ENCODE data around the gene IL22RA1. TPM values are rescaled to one million over a fixed set of nuclear protein-coding genes. Genes with fewer than 3 reads are reported as not detected.

IL22RA1 gene
- polyA plus RNA-seq, 3 donors: 3.5 to 5.1 (median 4.0) TPM

GRCh38 chr1:24141311-24141997 lies 1.5 kb downstream of the IL22RA1 start:
- no peak for DNase-seq (ENCODE audit: extremely low read depth in 1 of 11, low read depth in 9 of 11, low spot score in 4 of 11)

GRCh38 chr1:24140741-24141181 lies 2.2 kb downstream of the IL22RA1 start:
- DNase-seq (ENCODE audit: extremely low read depth in 1 of 11, low read depth in 9 of 11, low spot score in 4 of 11): no peak

GRCh38 chr1:24139841-24140425 lies 3.0 kb downstream of the IL22RA1 start:
- no peak for DNase-seq (ENCODE audit: extremely low read depth in 1 of 11, low read depth in 9 of 11, low spot score in 4 of 11)

- no peak for DNase-seq (ENCODE audit: extremely low read depth in 1 of 11, low read depth in 9 of 11, low spot score in 4 of 11)
Observed at GRCh38 chr1:24139222-24139489, 3.8 kb downstream of the IL22RA1 start.

- no peak for DNase-seq (ENCODE audit: extremely low read depth in 1 of 11, low read depth in 9 of 11, low spot score in 4 of 11)
Observed at GRCh38 chr1:24138476-24139221, 4.3 kb downstream of the IL22RA1 start.

- DNase-seq (ENCODE audit: extremely low read depth in 1 of 11, low read depth in 9 of 11, low spot score in 4 of 11): no peak
Observed at GRCh38 chr1:24136956-24137539, 5.9 kb downstream of the IL22RA1 start.

GRCh38 chr1:24134376-24134775 lies 8.6 kb downstream of the IL22RA1 start:
- DNase-seq (ENCODE audit: extremely low read depth in 1 of 11, low read depth in 9 of 11, low spot score in 4 of 11): no peak

- DNase-seq (ENCODE audit: extremely low read depth in 1 of 11, low read depth in 9 of 11, low spot score in 4 of 11): no peak
Observed at GRCh38 chr1:24133819-24134218, 9.1 kb downstream of the IL22RA1 start.

GRCh38 chr1:24130385-24130784 lies 12.6 kb downstream of the IL22RA1 start:
- DNase-seq (ENCODE audit: extremely low read depth in 1 of 11, low read depth in 9 of 11, low spot score in 4 of 11): no peak

GRCh38 chr1:24127801-24128363 lies 15.1 kb downstream of the IL22RA1 start:
- no peak for DNase-seq (ENCODE audit: extremely low read depth in 1 of 11, low read depth in 9 of 11, low spot score in 4 of 11)

GRCh38 chr1:24127134-24127800 lies 15.7 kb downstream of the IL22RA1 start:
- no peak for DNase-seq (ENCODE audit: extremely low read depth in 1 of 11, low read depth in 9 of 11, low spot score in 4 of 11)

GRCh38 chr1:24126672-24127023 lies 16.3 kb downstream of the IL22RA1 start:
- no peak for DNase-seq (ENCODE audit: extremely low read depth in 1 of 11, low read depth in 9 of 11, low spot score in 4 of 11)

- DNase-seq (ENCODE audit: extremely low read depth in 1 of 11, low read depth in 9 of 11, low spot score in 4 of 11): no peak
Observed at GRCh38 chr1:24126018-24126671, 16.8 kb downstream of the IL22RA1 start.

GRCh38 chr1:24125456-24125855 lies 17.5 kb downstream of the IL22RA1 start:
- no peak for DNase-seq (ENCODE audit: extremely low read depth in 1 of 11, low read depth in 9 of 11, low spot score in 4 of 11)

- no peak for DNase-seq (ENCODE audit: extremely low read depth in 1 of 11, low read depth in 9 of 11, low spot score in 4 of 11)
Observed at GRCh38 chr1:24124980-24125379, 18.0 kb downstream of the IL22RA1 start.

- no peak for DNase-seq (ENCODE audit: extremely low read depth in 1 of 11, low read depth in 9 of 11, low spot score in 4 of 11)
Observed at GRCh38 chr1:24123611-24124010, 19.3 kb downstream of the IL22RA1 start.

- DNase-seq (ENCODE audit: extremely low read depth in 1 of 11, low read depth in 9 of 11, low spot score in 4 of 11): no peak
Observed at GRCh38 chr1:24122776-24123175, 20.2 kb downstream of the IL22RA1 start.

GRCh38 chr1:24121406-24121805 lies 21.5 kb downstream of the IL22RA1 start:
- no peak for DNase-seq (ENCODE audit: extremely low read depth in 1 of 11, low read depth in 9 of 11, low spot score in 4 of 11)

GRCh38 chr1:24120965-24121364 lies 22.0 kb downstream of the IL22RA1 start:
- no peak for DNase-seq (ENCODE audit: extremely low read depth in 1 of 11, low read depth in 9 of 11, low spot score in 4 of 11)
